BE2C (cell line): Measurements from ENCODE around the gene FBXO38.

Source experiments
- DNase-seq: peaks from one replicate; pipeline ENCODE4 v3.0.0-alpha.2; 2020
- H3K27me3 ChIP-seq: fragments of 250-450 bp; sonication (Bioruptor Pico); 2 replicates; pipeline ENCODE4 v1.5.1; 2020; ENCODE audit warnings: mild to moderate bottlenecking
- H3K36me3 ChIP-seq: fragments of 250-450 bp; sonication (Bioruptor Pico); 2 replicates; pipeline ENCODE4 v1.5.1; 2020; ENCODE audit warnings: mild to moderate bottlenecking
- H3K4me1 ChIP-seq: fragments of 250-450 bp; sonication (Bioruptor Pico); 2 replicates; pipeline ENCODE4 v1.5.1; 2020
- H3K4me3 ChIP-seq: 2 replicates; pipeline ENCODE4 v1.5.1; 2011; ENCODE audit warnings: low read depth, low read length
- H3K9me3 ChIP-seq: fragments of 250-450 bp; sonication (Bioruptor Pico); 2 replicates; pipeline ENCODE4 v1.5.1; 2020
- CTCF ChIP-seq: IDR thresholded peaks from 2 replicates; pipeline ENCODE4 v1.5.1; 2012; ENCODE audit warnings: mild to moderate bottlenecking, low read depth, low read length

FBXO38 gene

GRCh38 chr5:148446611-148447010 is 62.9 kb downstream of the FBXO38 start:
- TF ChIP-seq CTCF: no peak
- DNase-seq: no peak
- H3K27me3 ChIP-seq: no peaks in the 10 kb centered on the region
- H3K4me3 ChIP-seq: no peak overlapping the region
- no peaks in the 10 kb centered on the region for H3K9me3 ChIP-seq
- no peaks in the 10 kb centered on the region for H3K4me1 ChIP-seq
- H3K36me3 ChIP-seq: peaks cover 4% of the 10 kb centered on the region; the same call in 1 of the 2 replicates

GRCh38 chr5:148452499-148453193 is 68.9 kb downstream of the FBXO38 start:
- no peaks in the 10 kb centered on the region for H3K9me3 ChIP-seq
- no peaks in the 10 kb centered on the region for H3K4me1 ChIP-seq
- H3K27me3 ChIP-seq: no peaks in the 10 kb centered on the region
- no peak overlapping the region for H3K4me3 ChIP-seq
- no peaks in the 10 kb centered on the region for H3K36me3 ChIP-seq
- TF ChIP-seq CTCF: no peak
- DNase-seq: no peak

- no peak for TF ChIP-seq CTCF
- no peaks in the 10 kb centered on the region for H3K27me3 ChIP-seq
- no peak for DNase-seq
- no peaks in the 10 kb centered on the region for H3K4me1 ChIP-seq
- no peaks in the 10 kb centered on the region for H3K36me3 ChIP-seq
- H3K9me3 ChIP-seq: no peaks in the 10 kb centered on the region
- H3K4me3 ChIP-seq: no peak overlapping the region
Measured at GRCh38 chr5:148454576-148454975, 70.8 kb downstream of the FBXO38 start.

- no peak overlapping the region for H3K4me3 ChIP-seq
- no peaks in the 10 kb centered on the region for H3K9me3 ChIP-seq
- no peaks in the 10 kb centered on the region for H3K27me3 ChIP-seq
- TF ChIP-seq CTCF: no peak
- H3K36me3 ChIP-seq: no peaks in the 10 kb centered on the region
- no peak for DNase-seq
- H3K4me1 ChIP-seq: no peaks in the 10 kb centered on the region
Measured at GRCh38 chr5:148455185-148455584, 71.4 kb downstream of the FBXO38 start.

- H3K36me3 ChIP-seq: no peaks in the 10 kb centered on the region
- TF ChIP-seq CTCF: peak; percentile 55
- H3K27me3 ChIP-seq: no peaks in the 10 kb centered on the region
- no peak for DNase-seq
- H3K9me3 ChIP-seq: no peaks in the 10 kb centered on the region
- no peaks in the 10 kb centered on the region for H3K4me1 ChIP-seq
- no peak overlapping the region for H3K4me3 ChIP-seq
Measured at GRCh38 chr5:148457183-148457620, 73.4 kb downstream of the FBXO38 start.

GRCh38 chr5:148458036-148458888 is 74.5 kb downstream of the FBXO38 start:
- Histone ChIP-seq H3K4me3 (no peak overlapping the region), H3K9me3 (no peaks in the 10 kb centered on the region), H3K4me1 (no peaks in the 10 kb centered on the region), H3K27me3 (no peaks in the 10 kb centered on the region), H3K36me3 (no peaks in the 10 kb centered on the region)
- no peak for DNase-seq
- TF ChIP-seq CTCF: no peak
